H1 (cell line): ENCODE measurements around the gene PSME1.

Source experiments
- ATF2 ChIP-seq: IDR thresholded peaks from 2 replicates; pipeline ENCODE4 v1.6.1; 2012; ENCODE audit warnings: low read length, inconsistent platforms
- BCL11A ChIP-seq, 2 experiments: IDR thresholded peaks; one replicate each; pipeline ENCODE4 v1.6.1; 2011; ENCODE audit warnings: low read depth in 2 of 2, low read length in 2 of 2, mild to moderate bottlenecking in 2 of 2
- CTCF ChIP-seq, 3 experiments: IDR thresholded peaks; 1 replicate in 2 of 3; 2 replicates in 1 of 3; pipeline versions ENCODE4 v1.5.1 to v1.6.1; 2011; ENCODE audit warnings: low read length in 3 of 3, mild to moderate bottlenecking in 3 of 3, inconsistent platforms in 2 of 3, low read depth in 1 of 3, moderate library complexity in 1 of 3; ENCODE audit not compliant: insufficient read depth in 1 of 3; ENCODE audit errors: control extremely low read depth in 1 of 3
- HDAC2 ChIP-seq, 2 experiments: fragments of 300-600 bp in 1 of 2; sonication (generic) in 1 of 2; IDR thresholded peaks; 2 replicates each; pipeline ENCODE4 v1.6.1; 2011 to 2012; ENCODE audit warnings: low read depth in 2 of 2, low read length in 2 of 2, mild to moderate bottlenecking in 2 of 2, moderate library complexity in 2 of 2, borderline replicate concordance in 1 of 2, inconsistent platforms in 1 of 2
- KDM1A ChIP-seq: fragments of 200-600, 300-600 bp; sonication (generic); IDR thresholded peaks from 2 replicates; pipeline ENCODE4 v1.7.1; 2016; ENCODE audit warnings: mild to moderate bottlenecking, low read length, borderline replicate concordance
- MAFK ChIP-seq: IDR thresholded peaks from 2 replicates; pipeline ENCODE4 v1.6.1; 2012; ENCODE audit warnings: low read depth, mild to moderate bottlenecking, improper control_type of control experiment, low read length
- NRF1 ChIP-seq: IDR thresholded peaks from 2 replicates; pipeline ENCODE4 v1.6.1; 2011; ENCODE audit warnings: mild to moderate bottlenecking, low read depth, low read length, improper control_type of control experiment
- POLR2AphosphoS5 ChIP-seq: IDR thresholded peaks from 2 replicates; pipeline ENCODE4 v1.6.1; 2011; ENCODE audit warnings: low read depth, low read length
- RXRA ChIP-seq: IDR thresholded peaks from 2 replicates; pipeline ENCODE4 v1.6.1; 2011; ENCODE audit warnings: low read depth, mild to moderate bottlenecking, low read length, moderate library complexity; ENCODE audit not compliant: insufficient read depth
- SIX5 ChIP-seq: IDR thresholded peaks from 2 replicates; pipeline ENCODE4 v1.6.1; 2011; ENCODE audit warnings: mild to moderate bottlenecking, low read depth, low read length
- SP1 ChIP-seq: IDR thresholded peaks from 2 replicates; pipeline ENCODE4 v1.6.1; 2011; ENCODE audit warnings: low read depth, low read length
- SRF ChIP-seq: IDR thresholded peaks from 2 replicates; pipeline ENCODE4 v1.6.1; 2011; ENCODE audit warnings: mild to moderate bottlenecking, low read depth, low read length, moderate library complexity
- YY1 ChIP-seq: IDR thresholded peaks from 2 replicates; pipeline ENCODE4 v1.6.1; 2011; ENCODE audit warnings: low read depth, mild to moderate bottlenecking, low read length

DNA sequence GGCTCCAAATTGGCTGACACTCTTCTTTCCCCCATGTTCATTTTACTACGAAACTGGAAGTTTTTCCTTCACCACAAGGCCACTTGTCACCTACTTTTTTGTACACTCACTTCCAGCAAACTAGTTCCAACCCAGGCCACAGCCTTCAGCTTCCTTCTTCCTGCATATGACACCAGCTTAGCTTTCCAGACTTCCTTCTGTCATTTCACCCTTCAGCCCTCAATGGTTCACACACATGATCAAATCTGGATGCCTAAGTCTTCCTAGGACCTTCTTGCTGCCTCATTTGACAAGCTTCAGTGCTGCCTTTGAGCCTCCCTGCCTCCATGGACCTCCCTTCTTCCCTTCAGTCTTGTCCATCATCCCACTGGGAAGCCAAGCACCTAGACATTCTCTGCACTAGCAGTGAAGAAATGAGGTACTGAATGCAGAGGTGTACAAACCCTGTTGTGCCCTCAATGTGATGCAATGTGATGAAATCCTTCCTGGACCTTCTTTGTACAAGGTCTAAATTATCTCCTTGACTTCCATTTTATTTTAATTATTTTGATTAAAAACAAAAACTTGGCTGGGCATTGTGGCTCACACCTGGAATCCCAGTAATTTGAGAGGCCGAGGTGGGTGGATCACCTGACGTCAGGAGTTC lies 31.6 kb downstream of the PSME1 start:
- no peak for TF ChIP-seq POLR2AphosphoS5
- no peak for TF ChIP-seq RXRA
- TF ChIP-seq CTCF (IDR thresholded peaks at IDR 0.05; ENCODE audit: control extremely low read depth in 1 of 3, insufficient read depth in 1 of 3, low read depth in 1 of 3, low read length in 3 of 3) = no peak
- no peak for TF ChIP-seq MAFK
- no peak for TF ChIP-seq SP1
- no peak for TF ChIP-seq HDAC2 (IDR thresholded peaks at IDR 0.05; ENCODE audit: borderline replicate concordance in 1 of 2, low read depth in 2 of 2, low read length in 2 of 2)
- TF ChIP-seq KDM1A = no peak
- no peak for TF ChIP-seq YY1
- TF ChIP-seq SIX5 = no peak
- TF ChIP-seq NRF1 = no peak
- no peak for TF ChIP-seq BCL11A (IDR thresholded peaks at IDR 0.05; ENCODE audit: low read depth in 2 of 2, low read length in 2 of 2)
- TF ChIP-seq ATF2 = no peak
- TF ChIP-seq SRF = no peak
